ENCODE results near the gene RNF166. TPM values are rescaled to one million over a fixed set of nuclear protein-coding genes. Genes with fewer than 3 reads are reported as not detected.
A peak's percentile ranks its signal among the peaks of the same experiment; 100 is the strongest.
"Not testable (repeated sequence)": the region's sequence is repeated elsewhere in the genome, so short reads cannot be mapped to it uniquely, and the experiment has no call there.

RNF166 gene
- polyA plus RNA-seq, 2 donors: 5.2 to 11.7 TPM

DNA sequence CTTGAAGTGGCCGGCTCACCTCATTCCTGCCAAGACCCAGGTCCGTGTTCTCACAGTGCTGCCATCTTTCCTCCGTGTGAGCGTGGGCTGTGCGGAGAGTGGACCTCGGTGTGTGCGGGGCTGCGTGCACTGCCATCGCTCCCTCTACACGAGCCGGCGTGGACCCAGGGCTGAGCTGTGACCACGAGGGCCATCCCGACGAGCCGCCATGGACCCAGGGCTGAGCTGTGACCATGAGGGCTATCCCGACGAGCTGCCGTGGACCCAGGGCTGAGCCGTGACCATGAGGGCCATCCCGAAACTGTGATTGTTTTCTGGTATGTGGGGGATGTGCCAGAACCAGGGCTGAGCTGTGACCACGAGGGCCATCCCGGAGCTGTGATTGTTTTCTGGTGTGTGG is 34.4 kb downstream of the RNF166 start:
- Histone ChIP-seq H3K4me1 (ENCODE audit: control insufficient read depth in 2 of 2, insufficient read depth in 2 of 2, low read length in 1 of 2) (no peaks in the 10 kb centered on the region), H3K9me3 (ENCODE audit: control insufficient read depth in 2 of 2, insufficient read depth in 1 of 2, low read depth in 1 of 2, low read length in 1 of 2) (no peaks in the 10 kb centered on the region), H3K27me3 (ENCODE audit: control insufficient read depth in 1 of 2, insufficient read depth in 2 of 2, low read length in 2 of 2) (no peaks in the 10 kb centered on the region), H3K36me3 (ENCODE audit: control insufficient read depth in 2 of 2, insufficient read depth in 2 of 2, low read length in 1 of 2) (peaks cover 0 to 5% of the 10 kb centered on the region in 2 donors), H3K4me3 (ENCODE audit: low read depth in 1 of 2, low read length in 2 of 2) (no peak overlapping the region), H3K27ac (ENCODE audit: low read depth in 2 of 2, low read length in 1 of 2) (no peak overlapping the region)
- 90% methylated on average over 23 of the region's 23 CpGs for whole genome bisulfite sequencing, 2 donors

- Histone ChIP-seq H3K27ac (ENCODE audit: low read depth in 2 of 2, low read length in 1 of 2) (no peak overlapping the region), H3K9me3 (ENCODE audit: control insufficient read depth in 2 of 2, insufficient read depth in 1 of 2, low read depth in 1 of 2, low read length in 1 of 2) (no peaks in the 10 kb centered on the region), H3K4me3 (ENCODE audit: low read depth in 1 of 2, low read length in 2 of 2) (no peak overlapping the region), H3K27me3 (ENCODE audit: control insufficient read depth in 1 of 2, insufficient read depth in 2 of 2, low read length in 2 of 2) (no peaks in the 10 kb centered on the region), H3K4me1 (ENCODE audit: control insufficient read depth in 2 of 2, insufficient read depth in 2 of 2, low read length in 1 of 2) (no peaks in the 10 kb centered on the region), H3K36me3 (ENCODE audit: control insufficient read depth in 2 of 2, insufficient read depth in 2 of 2, low read length in 1 of 2) (peaks cover 0 to 5% of the 10 kb centered on the region in 2 donors)
- WGBS, 2 donors: 68 to 77% methylated on average over 10 of the region's 10 CpGs
Measured at GRCh38 chr16:88669980-88670379, 36.2 kb downstream of the RNF166 start.

- H3K9me3 ChIP-seq (ENCODE audit: control insufficient read depth in 2 of 2, insufficient read depth in 1 of 2, low read depth in 1 of 2, low read length in 1 of 2); H3K27ac ChIP-seq (ENCODE audit: low read depth in 2 of 2, low read length in 1 of 2); H3K27me3 ChIP-seq (ENCODE audit: control insufficient read depth in 1 of 2, insufficient read depth in 2 of 2, low read length in 2 of 2); H3K36me3 ChIP-seq (ENCODE audit: control insufficient read depth in 2 of 2, insufficient read depth in 2 of 2, low read length in 1 of 2); H3K4me3 ChIP-seq (ENCODE audit: low read depth in 1 of 2, low read length in 2 of 2); H3K4me1 ChIP-seq (ENCODE audit: control insufficient read depth in 2 of 2, insufficient read depth in 2 of 2, low read length in 1 of 2): not testable (repeated sequence)
- WGBS, 2 donors: 92 to 95% methylated on average over 7 to 8 of the region's 8 CpGs
Measured at GRCh38 chr16:88669493-88669892, 36.7 kb downstream of the RNF166 start.

DNA sequence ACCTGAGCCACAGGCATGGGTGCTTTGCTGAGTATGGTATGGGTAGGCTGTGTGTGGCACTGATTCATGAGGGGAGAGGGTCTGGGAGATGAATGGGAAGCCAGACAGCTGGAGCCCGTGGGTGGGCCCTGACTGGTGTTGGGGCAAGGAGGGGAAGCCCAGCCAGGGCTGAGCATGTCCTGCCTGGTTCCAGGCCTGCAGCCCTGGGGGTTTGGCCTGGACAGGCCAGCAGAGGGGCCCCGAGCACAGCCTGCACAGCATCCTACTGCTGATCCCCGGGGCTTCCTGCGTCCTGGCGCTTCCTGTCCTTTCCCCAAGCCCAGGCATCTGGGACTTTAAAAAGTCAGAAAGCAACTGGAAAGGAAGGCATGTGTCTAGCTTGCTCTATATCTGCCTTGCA is 38.7 kb downstream of the RNF166 start:
- H3K36me3 ChIP-seq (ENCODE audit: control insufficient read depth in 2 of 2, insufficient read depth in 2 of 2, low read length in 1 of 2): no peaks in the 10 kb centered on the region
- no peaks in the 10 kb centered on the region for H3K9me3 ChIP-seq (ENCODE audit: control insufficient read depth in 2 of 2, insufficient read depth in 1 of 2, low read depth in 1 of 2, low read length in 1 of 2)
- H3K4me1 ChIP-seq (ENCODE audit: control insufficient read depth in 2 of 2, insufficient read depth in 2 of 2, low read length in 1 of 2): no peaks in the 10 kb centered on the region
- H3K27ac ChIP-seq (ENCODE audit: low read depth in 2 of 2, low read length in 1 of 2): no peak overlapping the region
- H3K27me3 ChIP-seq (ENCODE audit: control insufficient read depth in 1 of 2, insufficient read depth in 2 of 2, low read length in 2 of 2): no peaks in the 10 kb centered on the region
- 69 to 79% methylated on average over 5 of the region's 5 CpGs for WGBS, 2 donors
- H3K4me3 ChIP-seq (ENCODE audit: low read depth in 1 of 2, low read length in 2 of 2): no peak overlapping the region

GRCh38 chr16:88665570-88665969 is 40.6 kb downstream of the RNF166 start:
- H3K4me1 ChIP-seq (ENCODE audit: control insufficient read depth in 2 of 2, insufficient read depth in 2 of 2, low read length in 1 of 2): no peaks in the 10 kb centered on the region
- H3K36me3 ChIP-seq (ENCODE audit: control insufficient read depth in 2 of 2, insufficient read depth in 2 of 2, low read length in 1 of 2): no peaks in the 10 kb centered on the region
- no peaks in the 10 kb centered on the region for H3K27me3 ChIP-seq (ENCODE audit: control insufficient read depth in 1 of 2, insufficient read depth in 2 of 2, low read length in 2 of 2)
- no peak overlapping the region for H3K4me3 ChIP-seq (ENCODE audit: low read depth in 1 of 2, low read length in 2 of 2)
- 91 to 95% methylated on average over 3 of the region's 3 CpGs for WGBS, 2 donors
- no peaks in the 10 kb centered on the region for H3K9me3 ChIP-seq (ENCODE audit: control insufficient read depth in 2 of 2, insufficient read depth in 1 of 2, low read depth in 1 of 2, low read length in 1 of 2)
- no peak overlapping the region for H3K27ac ChIP-seq (ENCODE audit: low read depth in 2 of 2, low read length in 1 of 2)

DNA sequence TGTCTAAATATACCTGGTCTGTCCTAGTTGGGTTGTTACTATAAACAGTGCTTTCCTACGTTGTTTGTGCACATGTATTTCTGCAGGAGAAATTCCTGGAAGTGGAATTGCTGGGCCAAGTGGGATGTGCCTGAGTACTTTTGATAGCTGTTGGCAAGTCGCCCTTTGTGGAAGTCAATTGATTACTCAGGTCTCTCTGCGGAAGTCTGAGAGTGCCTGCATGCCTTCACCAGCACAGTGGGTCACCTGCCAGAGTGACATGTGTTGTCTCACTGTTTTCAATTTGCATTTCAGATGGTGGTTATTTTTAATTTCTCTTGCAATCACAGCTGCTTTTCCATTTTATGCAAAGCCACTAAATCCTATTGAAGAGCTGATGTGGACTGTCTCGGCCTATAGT is 41.1 kb downstream of the RNF166 start:
- H3K27ac ChIP-seq (ENCODE audit: low read depth in 2 of 2, low read length in 1 of 2): no peak overlapping the region
- no peaks in the 10 kb centered on the region for H3K9me3 ChIP-seq (ENCODE audit: control insufficient read depth in 2 of 2, insufficient read depth in 1 of 2, low read depth in 1 of 2, low read length in 1 of 2)
- H3K4me1 ChIP-seq (ENCODE audit: control insufficient read depth in 2 of 2, insufficient read depth in 2 of 2, low read length in 1 of 2): no peaks in the 10 kb centered on the region
- WGBS, 2 donors: 50 to 68% methylated on average over 4 of the region's 4 CpGs
- no peak overlapping the region for H3K4me3 ChIP-seq (ENCODE audit: low read depth in 1 of 2, low read length in 2 of 2)
- H3K36me3 ChIP-seq (ENCODE audit: control insufficient read depth in 2 of 2, insufficient read depth in 2 of 2, low read length in 1 of 2): no peaks in the 10 kb centered on the region
- H3K27me3 ChIP-seq (ENCODE audit: control insufficient read depth in 1 of 2, insufficient read depth in 2 of 2, low read length in 2 of 2): no peaks in the 10 kb centered on the region

- Histone ChIP-seq H3K27me3 (ENCODE audit: control insufficient read depth in 1 of 2, insufficient read depth in 2 of 2, low read length in 2 of 2) (no peaks in the 10 kb centered on the region), H3K27ac (ENCODE audit: low read depth in 2 of 2, low read length in 1 of 2) (peak within 1 kb of the TSS; percentile 85 to 92), H3K36me3 (ENCODE audit: control insufficient read depth in 2 of 2, insufficient read depth in 2 of 2, low read length in 1 of 2) (peaks cover 0 to 8% of the 10 kb centered on the region in 2 donors), H3K9me3 (ENCODE audit: control insufficient read depth in 2 of 2, insufficient read depth in 1 of 2, low read depth in 1 of 2, low read length in 1 of 2) (no peaks in the 10 kb centered on the region), H3K4me3 (ENCODE audit: low read depth in 1 of 2, low read length in 2 of 2) (peak within 1 kb of the TSS; percentile 75 to 100), H3K4me1 (ENCODE audit: control insufficient read depth in 2 of 2, insufficient read depth in 2 of 2, low read length in 1 of 2) (no peaks in the 10 kb centered on the region)
- WGBS, 2 donors: 0 to 1% methylated on average over 69 to 88 of the region's 88 CpGs
Measured at GRCh38 chr16:88662843-88663606, 43.2 kb downstream of the RNF166 start, which contains the start of gene MVD. Gene MVD, minus strand, starts transcription at chr16:88663091. Its CDS starts 11 bp downstream, at chr16:88663080.

GRCh38 chr16:88662222-88662842 is 43.9 kb downstream of the RNF166 start:
- no peaks in the 10 kb centered on the region for H3K27me3 ChIP-seq (ENCODE audit: control insufficient read depth in 1 of 2, insufficient read depth in 2 of 2, low read length in 2 of 2)
- no peaks in the 10 kb centered on the region for H3K9me3 ChIP-seq (ENCODE audit: control insufficient read depth in 2 of 2, insufficient read depth in 1 of 2, low read depth in 1 of 2, low read length in 1 of 2)
- no peaks in the 10 kb centered on the region for H3K4me1 ChIP-seq (ENCODE audit: control insufficient read depth in 2 of 2, insufficient read depth in 2 of 2, low read length in 1 of 2)
- peak overlapping the region; percentile 75 to 99 for H3K4me3 ChIP-seq (ENCODE audit: low read depth in 1 of 2, low read length in 2 of 2)
- peaks cover 0 to 15% of the 10 kb centered on the region in 2 donors for H3K36me3 ChIP-seq (ENCODE audit: control insufficient read depth in 2 of 2, insufficient read depth in 2 of 2, low read length in 1 of 2)
- H3K27ac ChIP-seq (ENCODE audit: low read depth in 2 of 2, low read length in 1 of 2): peak overlapping the region; percentile 85 to 92
- WGBS, 2 donors: 1 to 2% methylated on average over 45 to 49 of the region's 49 CpGs

- Histone ChIP-seq H3K36me3 (ENCODE audit: control insufficient read depth in 2 of 2, insufficient read depth in 2 of 2, low read length in 1 of 2) (peaks cover 0 to 19% of the 10 kb centered on the region in 2 donors), H3K27me3 (ENCODE audit: control insufficient read depth in 1 of 2, insufficient read depth in 2 of 2, low read length in 2 of 2) (no peaks in the 10 kb centered on the region), H3K27ac (ENCODE audit: low read depth in 2 of 2, low read length in 1 of 2) (no peak overlapping the region), H3K9me3 (ENCODE audit: control insufficient read depth in 2 of 2, insufficient read depth in 1 of 2, low read depth in 1 of 2, low read length in 1 of 2) (no peaks in the 10 kb centered on the region), H3K4me1 (ENCODE audit: control insufficient read depth in 2 of 2, insufficient read depth in 2 of 2, low read length in 1 of 2) (no peaks in the 10 kb centered on the region), H3K4me3 (ENCODE audit: low read depth in 1 of 2, low read length in 2 of 2) (no peak overlapping the region)
- 74 to 78% methylated on average over 10 of the region's 10 CpGs for WGBS, 2 donors
Measured at GRCh38 chr16:88661468-88661867, 44.7 kb downstream of the RNF166 start.

DNA sequence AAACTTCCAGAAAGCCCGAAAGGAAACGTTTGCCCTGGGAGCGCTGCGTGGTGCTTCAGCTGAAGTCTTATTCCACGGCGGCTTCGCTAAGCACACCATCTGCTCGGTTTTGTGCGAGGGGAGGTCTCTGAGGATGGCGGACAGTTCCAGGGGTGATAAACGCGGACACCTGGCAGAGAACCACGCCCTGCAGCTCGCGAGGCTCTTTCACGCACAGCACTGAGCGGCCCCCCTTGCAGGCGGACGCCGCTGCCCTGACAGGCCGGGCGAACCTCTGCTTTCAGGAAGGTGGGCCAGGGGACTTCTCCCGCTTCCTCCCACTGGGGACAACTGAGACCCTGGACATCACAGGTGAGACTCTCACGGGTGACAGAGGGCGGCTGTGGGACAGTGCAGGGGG is 47.0 kb downstream of the RNF166 start:
- Histone ChIP-seq H3K27me3 (ENCODE audit: control insufficient read depth in 1 of 2, insufficient read depth in 2 of 2, low read length in 2 of 2) (no peaks in the 10 kb centered on the region), H3K4me3 (ENCODE audit: low read depth in 1 of 2, low read length in 2 of 2) (no peak overlapping the region), H3K27ac (ENCODE audit: low read depth in 2 of 2, low read length in 1 of 2) (no peak overlapping the region), H3K4me1 (ENCODE audit: control insufficient read depth in 2 of 2, insufficient read depth in 2 of 2, low read length in 1 of 2) (no peaks in the 10 kb centered on the region), H3K36me3 (ENCODE audit: control insufficient read depth in 2 of 2, insufficient read depth in 2 of 2, low read length in 1 of 2) (peaks cover 7 to 41% of the 10 kb centered on the region in 2 donors), H3K9me3 (ENCODE audit: control insufficient read depth in 2 of 2, insufficient read depth in 1 of 2, low read depth in 1 of 2, low read length in 1 of 2) (no peaks in the 10 kb centered on the region)
- WGBS, 2 donors: 93 to 94% methylated on average over 25 of the region's 25 CpGs

Measured in esophagus (tissue), 2 donors.